ENCODE results near the gene TWF2. TPM values are rescaled to one million over a fixed set of nuclear protein-coding genes. Genes with fewer than 3 reads are reported as not detected.
A peak's percentile ranks its signal among the peaks of the same experiment; 100 is the strongest.

TWF2 gene
- total and polyA plus RNA-seq, 10 of the 15 experiments (the other 5 are each of a cell fraction or from before 2014, with no cell fraction given): 0.16 to 106 (median 68.5) TPM

DNA sequence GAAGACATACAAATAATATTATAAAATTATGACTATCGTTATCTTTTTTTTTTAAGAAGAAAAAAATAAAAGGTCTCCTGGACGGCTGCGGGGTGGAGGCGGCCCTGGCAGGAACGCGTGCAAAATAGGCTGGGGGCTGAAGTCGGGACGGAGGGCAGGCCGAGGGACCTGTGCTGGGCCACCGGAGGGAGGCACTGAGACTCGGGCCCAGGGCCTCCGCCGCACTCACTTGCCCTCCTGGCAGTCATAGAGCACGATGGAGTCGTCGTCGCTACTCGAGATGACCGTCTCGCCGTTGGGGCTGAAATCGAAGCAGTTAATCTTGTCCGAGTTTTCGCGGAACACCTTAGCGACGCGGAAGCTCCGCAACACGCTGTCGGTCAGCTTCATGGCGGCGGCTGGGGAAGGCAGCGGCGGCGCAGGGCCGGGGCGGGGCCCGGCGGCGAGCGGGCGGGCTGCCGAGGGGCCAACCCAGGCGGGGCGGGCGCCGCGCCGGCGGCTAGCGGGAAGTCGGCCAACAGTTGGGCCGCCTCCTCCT, 39.1 kb upstream of the TWF2 start (continued):
- TF ChIP-seq LARP7 (IDR thresholded peaks at IDR 0.05): peak; percentile 78; the same call in 1 of the 2 replicates
- TF ChIP-seq, protein P1, sequence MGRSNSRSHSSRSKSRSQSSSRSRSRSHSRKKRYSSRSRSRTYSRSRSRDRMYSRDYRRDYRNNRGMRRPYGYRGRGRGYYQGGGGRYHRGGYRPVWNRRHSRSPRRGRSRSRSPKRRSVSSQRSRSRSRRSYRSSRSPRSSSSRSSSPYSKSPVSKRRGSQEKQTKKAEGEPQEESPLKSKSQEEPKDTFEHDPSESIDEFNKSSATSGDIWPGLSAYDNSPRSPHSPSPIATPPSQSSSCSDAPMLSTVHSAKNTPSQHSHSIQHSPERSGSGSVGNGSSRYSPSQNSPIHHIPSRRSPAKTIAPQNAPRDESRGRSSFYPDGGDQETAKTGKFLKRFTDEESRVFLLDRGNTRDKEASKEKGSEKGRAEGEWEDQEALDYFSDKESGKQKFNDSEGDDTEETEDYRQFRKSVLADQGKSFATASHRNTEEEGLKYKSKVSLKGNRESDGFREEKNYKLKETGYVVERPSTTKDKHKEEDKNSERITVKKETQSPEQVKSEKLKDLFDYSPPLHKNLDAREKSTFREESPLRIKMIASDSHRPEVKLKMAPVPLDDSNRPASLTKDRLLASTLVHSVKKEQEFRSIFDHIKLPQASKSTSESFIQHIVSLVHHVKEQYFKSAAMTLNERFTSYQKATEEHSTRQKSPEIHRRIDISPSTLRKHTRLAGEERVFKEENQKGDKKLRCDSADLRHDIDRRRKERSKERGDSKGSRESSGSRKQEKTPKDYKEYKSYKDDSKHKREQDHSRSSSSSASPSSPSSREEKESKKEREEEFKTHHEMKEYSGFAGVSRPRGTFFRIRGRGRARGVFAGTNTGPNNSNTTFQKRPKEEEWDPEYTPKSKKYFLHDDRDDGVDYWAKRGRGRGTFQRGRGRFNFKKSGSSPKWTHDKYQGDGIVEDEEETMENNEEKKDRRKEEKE (IDR thresholded peaks at IDR 0.05): peak; percentile 53; the same call in 1 of the 2 replicates
- 0 out of 2 replicates have a peak, but pooled peaks have one; percentile 44 for TF ChIP-seq IKZF1 (conservative IDR thresholded peaks at IDR 0.05)
- peak; percentile 74; the same call in 1 of the 2 replicates for TF ChIP-seq POLR2AphosphoS5 (IDR thresholded peaks at IDR 0.05; ENCODE audit: low read length)

DNA sequence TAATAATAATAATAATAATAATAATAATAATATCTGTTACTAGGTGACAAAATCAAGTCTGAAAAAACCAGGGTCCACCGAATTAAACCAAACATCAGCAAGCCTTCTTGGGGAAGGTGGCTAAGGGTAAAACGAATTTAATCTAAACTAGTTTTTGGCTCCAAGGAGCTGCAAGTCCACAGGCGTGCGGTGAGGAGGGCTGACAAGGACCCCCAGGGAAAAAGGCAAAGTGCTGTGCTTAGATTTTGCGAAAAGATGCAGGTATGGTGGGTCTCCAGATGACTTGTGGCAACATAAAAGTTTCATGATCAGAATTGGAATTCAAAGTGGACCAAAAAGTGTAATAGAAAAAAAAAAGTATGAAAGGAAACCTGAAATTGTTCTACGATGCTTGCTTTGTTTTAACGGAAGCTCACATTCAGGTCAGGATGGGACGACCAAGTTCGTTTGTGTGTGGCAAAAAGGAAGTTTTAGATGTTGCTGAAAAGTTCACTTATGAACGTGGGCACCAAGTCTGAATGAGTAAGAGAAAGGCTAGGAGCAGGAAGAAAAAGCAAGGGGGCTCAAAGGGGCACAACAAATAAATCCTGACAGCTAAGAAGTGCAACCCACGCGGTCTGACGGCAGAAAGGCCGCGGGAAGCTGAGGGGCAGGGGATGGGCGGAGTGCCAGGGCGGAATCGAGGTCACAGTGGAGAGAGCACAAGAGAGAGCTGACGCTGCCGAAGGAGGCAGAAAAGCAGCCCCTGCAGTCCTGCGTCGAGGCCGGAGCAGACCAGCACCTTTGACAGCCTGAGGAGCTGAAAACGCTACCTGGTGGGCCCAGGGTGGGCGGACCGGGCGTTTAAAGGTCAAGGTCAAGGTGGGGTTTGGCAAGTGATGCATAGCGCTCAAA, 38.4 kb upstream of the TWF2 start:
- SMC1A ChIA-PET (ENCODE audit: uncharacterized antibody, unreplicated experiment): interaction anchor here (0.7 to 5.0 kb wide), 14 partner anchors 10 to 224 kb away, joined by 3 to 62 read pairs (median 4); partner anchors contain the start of genes GLYCTK, POC1A, PPM1M and TLR9
- H3K4me2 ChIP-seq (ENCODE audit: control insufficient read depth, insufficient read depth): peak overlapping the region; percentile 49
- H3K9me3 ChIP-seq (replicated peaks; ENCODE audit: control insufficient read depth, insufficient read depth, low read length): no peaks in the 10 kb centered on the region
- H3K36me3 ChIP-seq (ENCODE audit: control insufficient read depth in 2 of 2, insufficient read depth in 2 of 2, low read length in 1 of 2): no peaks in the 10 kb centered on the region; a peak in 1 of 4 replicates
- CTCF ChIA-PET: interaction anchor here (0.6 to 8.7 kb wide), 21 partner anchors 9 to 295 kb away, joined by 3 to 87 read pairs (median 4); partner anchors contain the start of genes GLYCTK, PPM1M and TLR9
- H3K27ac ChIP-seq (ENCODE audit: control insufficient read depth, insufficient read depth): peak overlapping the region; percentile 82
- intact Hi-C loops (cut with micrococcal nuclease; ENCODE audit: unreplicated experiment) (no loop called here), in situ Hi-C loops (cut with MboI) (no loop called here)
- H3K4me3 ChIP-seq: peak overlapping the region; percentile 91
- peaks cover 65% of the 10 kb centered on the region for H3K79me2 ChIP-seq (ENCODE audit: control insufficient read depth, insufficient read depth, low read length)
- H3K9ac ChIP-seq (ENCODE audit: control insufficient read depth, insufficient read depth, low read length): peak overlapping the region; percentile 79
- 0 out of 2 replicates have a peak, but pooled peaks cover 3% of the 10 kb centered on the region for H3K4me1 ChIP-seq (ENCODE audit: control insufficient read depth, insufficient read depth, low read length)
- no TSS peak for BruUV-seq (replicated peaks)
- POLR2A ChIA-PET: interaction anchor here (0.7 to 8.7 kb wide), 17 partner anchors 9 to 217 kb away, joined by 3 to 60 read pairs (median 7); partner anchors contain the start of genes GLYCTK, PPM1M, TLR9 and TWF2
- H3K27me3 ChIP-seq (replicated peaks in 1 of 2; ENCODE audit: control insufficient read depth in 2 of 2, insufficient read depth in 2 of 2, low read length in 1 of 2): no peaks in the 10 kb centered on the region
- FAIRE-seq (no peak), ATAC-seq (peak; percentile 69), DNase-seq (ENCODE audit: low read depth, low spot score) (no peak)
- RAD21 ChIA-PET (ENCODE audit: unreplicated experiment): interaction anchor here (0.8 to 3.7 kb wide), 18 partner anchors 9 to 73 kb away, joined by 3 to 36 read pairs (median 4); partner anchors contain the start of genes GLYCTK, PPM1M, TLR9 and TWF2
- under 1% methylated on average over 26 of the region's 28 CpGs for WGBS (ENCODE audit: insufficient coverage, insufficient replicate concordance, low lambda C conversion rate, missing lambda C conversion rate)
- no peaks in the 10 kb centered on the region for H4K20me1 ChIP-seq (ENCODE audit: control insufficient read depth, insufficient read depth)
- H2AFZ ChIP-seq (ENCODE audit: control insufficient read depth, low read depth, low read length): no peak overlapping the region
- TF ChIP-seq MLLT1 (IDR thresholded peaks at IDR 0.05) (0 out of 2 replicates have a peak, but pooled peaks have one; percentile 73), ZNF207 (IDR thresholded peaks at IDR 0.05; ENCODE audit: borderline replicate concordance) (no peak), NFXL1 (IDR thresholded peaks at IDR 0.05; ENCODE audit: borderline replicate concordance) (no peak), MTA3 (IDR thresholded peaks at IDR 0.05; ENCODE audit: borderline replicate concordance, low read length) (no peak), SUZ12 (IDR thresholded peaks at IDR 0.05; ENCODE audit: unreplicated experiment) (no peak)
- TF ChIP-seq, protein P2, sequence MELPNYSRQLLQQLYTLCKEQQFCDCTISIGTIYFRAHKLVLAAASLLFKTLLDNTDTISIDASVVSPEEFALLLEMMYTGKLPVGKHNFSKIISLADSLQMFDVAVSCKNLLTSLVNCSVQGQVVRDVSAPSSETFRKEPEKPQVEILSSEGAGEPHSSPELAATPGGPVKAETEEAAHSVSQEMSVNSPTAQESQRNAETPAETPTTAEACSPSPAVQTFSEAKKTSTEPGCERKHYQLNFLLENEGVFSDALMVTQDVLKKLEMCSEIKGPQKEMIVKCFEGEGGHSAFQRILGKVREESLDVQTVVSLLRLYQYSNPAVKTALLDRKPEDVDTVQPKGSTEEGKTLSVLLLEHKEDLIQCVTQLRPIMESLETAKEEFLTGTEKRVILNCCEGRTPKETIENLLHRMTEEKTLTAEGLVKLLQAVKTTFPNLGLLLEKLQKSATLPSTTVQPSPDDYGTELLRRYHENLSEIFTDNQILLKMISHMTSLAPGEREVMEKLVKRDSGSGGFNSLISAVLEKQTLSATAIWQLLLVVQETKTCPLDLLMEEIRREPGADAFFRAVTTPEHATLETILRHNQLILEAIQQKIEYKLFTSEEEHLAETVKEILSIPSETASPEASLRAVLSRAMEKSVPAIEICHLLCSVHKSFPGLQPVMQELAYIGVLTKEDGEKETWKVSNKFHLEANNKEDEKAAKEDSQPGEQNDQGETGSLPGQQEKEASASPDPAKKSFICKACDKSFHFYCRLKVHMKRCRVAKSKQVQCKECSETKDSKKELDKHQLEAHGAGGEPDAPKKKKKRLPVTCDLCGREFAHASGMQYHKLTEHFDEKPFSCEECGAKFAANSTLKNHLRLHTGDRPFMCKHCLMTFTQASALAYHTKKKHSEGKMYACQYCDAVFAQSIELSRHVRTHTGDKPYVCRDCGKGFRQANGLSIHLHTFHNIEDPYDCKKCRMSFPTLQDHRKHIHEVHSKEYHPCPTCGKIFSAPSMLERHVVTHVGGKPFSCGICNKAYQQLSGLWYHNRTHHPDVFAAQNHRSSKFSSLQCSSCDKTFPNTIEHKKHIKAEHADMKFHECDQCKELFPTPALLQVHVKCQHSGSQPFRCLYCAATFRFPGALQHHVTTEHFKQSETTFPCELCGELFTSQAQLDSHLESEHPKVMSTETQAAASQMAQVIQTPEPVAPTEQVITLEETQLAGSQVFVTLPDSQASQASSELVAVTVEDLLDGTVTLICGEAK (IDR thresholded peaks at IDR 0.05; ENCODE audit: borderline replicate concordance): no peak

All from GM12878 (cell line).